Natural killer cell (primary cell): ENCODE measurements around the gene RNF175. TPM values are rescaled to one million over a fixed set of nuclear protein-coding genes. Genes with fewer than 3 reads are reported as not detected.

Source experiments
- ATAC-seq, 3 donors: fragments of 150-1000 bp in 2 of 3; fragments of 200-7000 bp in 1 of 3; cut with Tn5 transposase; 1 replicate in 1 of 3; 2 replicates in 2 of 3; pipeline ENCODE4 v1.10.0; 2021; ENCODE audit warnings: mild to moderate bottlenecking in 2 of 3, moderate library complexity in 2 of 3
- DNase-seq, 2 donors: peaks; one replicate each; pipeline versions ENCODE4 v3.0.0 to v3.0.0-alpha.2; 2013 to 2021; ENCODE audit warnings: mixed read lengths in 1 of 2
- H3K27ac ChIP-seq: one replicate; pipeline ENCODE4 v1.5.1; 2013; ENCODE audit warnings: mild to moderate bottlenecking, low read length
- H3K27me3 ChIP-seq: one replicate; pipeline ENCODE4 v1.6.1; 2013; ENCODE audit warnings: low read length; ENCODE audit not compliant: control insufficient read depth, insufficient read depth
- H3K36me3 ChIP-seq: one replicate; pipeline ENCODE4 v1.6.1; 2013; ENCODE audit warnings: low read length; ENCODE audit not compliant: control insufficient read depth, insufficient read depth
- H3K4me1 ChIP-seq: one replicate; pipeline ENCODE4 v1.6.1; 2013; ENCODE audit warnings: low read length; ENCODE audit not compliant: control insufficient read depth, insufficient read depth
- H3K4me3 ChIP-seq: one replicate; pipeline ENCODE4 v1.5.1; 2013; ENCODE audit warnings: low read length
- H3K9me3 ChIP-seq: one replicate; pipeline ENCODE4 v1.6.1; 2013; ENCODE audit warnings: low read length; ENCODE audit not compliant: control insufficient read depth, insufficient read depth
- H3K27ac Mint-ChIP-seq, 2 donors: one replicate each; pipeline ENCODE4 v1.8.0; 2022; ENCODE audit warnings: mild to moderate bottlenecking in 2 of 2, mixed read lengths in 2 of 2, moderate library complexity in 1 of 2
- H3K27me3 Mint-ChIP-seq, 2 donors: one replicate each; pipeline ENCODE4 v1.8.0; 2022; ENCODE audit warnings: low read depth in 2 of 2, mixed read lengths in 2 of 2
- H3K36me3 Mint-ChIP-seq: one replicate; pipeline ENCODE4 v1.8.0; 2022; ENCODE audit warnings: mixed read lengths
- H3K4me1 Mint-ChIP-seq, 2 donors: one replicate each; pipeline ENCODE4 v1.8.0; 2022; ENCODE audit warnings: mixed read lengths in 2 of 2
- H3K4me3 Mint-ChIP-seq: one replicate; pipeline ENCODE4 v1.8.0; 2022; ENCODE audit warnings: mild to moderate bottlenecking, moderate library complexity, mixed read lengths
- H3K9me3 Mint-ChIP-seq, 2 donors: one replicate each; pipeline ENCODE4 v1.8.0; 2022; ENCODE audit warnings: mixed read lengths in 2 of 2
- CTCF ChIP-seq: fragments of 200-600 bp; IDR thresholded peaks from one replicate; pipeline ENCODE4 v1.8.0; 2022; ENCODE audit warnings: antibody characterized with exemption
- WGBS: methylation state at CpG from one replicate; pipeline ENCODE4 v1.1.7; 2013; ENCODE audit warnings: missing lambda C conversion rate; ENCODE audit not compliant: insufficient coverage; 5-methylcytosine and 5-hydroxymethylcytosine counted together
- intact Hi-C: fragments of 100-400 bp; cut with micrococcal nuclease; formaldehyde crosslinking; loops from one replicate; pipeline ENCODE4 v1.14.2; 2022
- total RNA-seq, 4 donors: library from RNA; stranded (reverse); fragments of 120-200 nt in 1 of 4; gene quantifications; one replicate each; pipeline versions ENCODE4 v1.2.3 to v1.2.4, GENCODE V29; 2013 to 2022

The RNF175 gene
- total RNA-seq, 3 donors from 2014 or later (not counting 1 experiment from before 2014, with no cell fraction given), result 0.07 TPM; not detected in 2

GRCh38 chr4:153758688-153759406, 977 bp downstream of the RNF175 start:
- no peak for TF ChIP-seq CTCF
- no peaks in the 10 kb centered on the region for H3K4me1 Mint-ChIP-seq
- DNase-seq (no peak), ATAC-seq (no peak)
- H3K27me3 Mint-ChIP-seq, result peaks cover 50 to 52% of the 10 kb centered on the region in 2 donors
- H3K4me3 Mint-ChIP-seq, result peak overlapping the region; percentile 62
- intact Hi-C loops, result no loop called here
- Histone ChIP-seq H3K4me3 (no peak overlapping the region), H3K36me3 (no peaks in the 10 kb centered on the region), H3K4me1 (no peaks in the 10 kb centered on the region), H3K27me3 (peaks cover 9% of the 10 kb centered on the region), H3K9me3 (no peaks in the 10 kb centered on the region), H3K27ac (no peak overlapping the region)
- no peaks in the 10 kb centered on the region for H3K9me3 Mint-ChIP-seq
- H3K36me3 Mint-ChIP-seq, result no peaks in the 10 kb centered on the region
- WGBS, result 80% methylated on average over 9 of the region's 15 CpGs
- H3K27ac Mint-ChIP-seq, result no peak overlapping the region

GRCh38 chr4:153758136-153758535, 1.7 kb downstream of the RNF175 start:
- no peak overlapping the region for H3K27ac Mint-ChIP-seq
- H3K4me1 ChIP-seq, result no peaks in the 10 kb centered on the region
- H3K9me3 ChIP-seq, result no peaks in the 10 kb centered on the region
- no peaks in the 10 kb centered on the region for H3K36me3 Mint-ChIP-seq
- DNase-seq (no peak), ATAC-seq (no peak)
- H3K27me3 ChIP-seq, result peaks cover 7% of the 10 kb centered on the region
- H3K4me1 Mint-ChIP-seq, result no peaks in the 10 kb centered on the region
- no peak overlapping the region for H3K4me3 ChIP-seq
- peaks cover 44 to 48% of the 10 kb centered on the region in 2 donors for H3K27me3 Mint-ChIP-seq
- H3K9me3 Mint-ChIP-seq, result no peaks in the 10 kb centered on the region
- no peak overlapping the region for H3K27ac ChIP-seq
- H3K4me3 Mint-ChIP-seq, result no peak overlapping the region
- no peaks in the 10 kb centered on the region for H3K36me3 ChIP-seq
- intact Hi-C loops, result no loop called here
- WGBS, result 96% methylated on average over 2 of the region's 2 CpGs
- no peak for TF ChIP-seq CTCF

GRCh38 chr4:153757407-153757806, 2.4 kb downstream of the RNF175 start:
- no peaks in the 10 kb centered on the region for H3K4me1 Mint-ChIP-seq
- Histone ChIP-seq H3K36me3 (no peaks in the 10 kb centered on the region), H3K9me3 (no peaks in the 10 kb centered on the region), H3K4me3 (no peak overlapping the region), H3K27me3 (peaks cover 7% of the 10 kb centered on the region), H3K4me1 (no peaks in the 10 kb centered on the region), H3K27ac (no peak overlapping the region)
- 57% methylated on average over 1 of the region's 1 CpG for WGBS
- no peak for TF ChIP-seq CTCF
- H3K27me3 Mint-ChIP-seq, result peaks cover 45 to 47% of the 10 kb centered on the region in 2 donors
- H3K36me3 Mint-ChIP-seq, result no peaks in the 10 kb centered on the region
- intact Hi-C loops, result no loop called here
- no peak for DNase-seq
- no peaks in the 10 kb centered on the region for H3K9me3 Mint-ChIP-seq
- H3K4me3 Mint-ChIP-seq, result no peak overlapping the region
- H3K27ac Mint-ChIP-seq, result no peak overlapping the region
- ATAC-seq, result no peak

GRCh38 chr4:153755186-153755585, 4.6 kb downstream of the RNF175 start:
- Histone ChIP-seq H3K27ac (no peak overlapping the region), H3K4me1 (no peaks in the 10 kb centered on the region), H3K9me3 (no peaks in the 10 kb centered on the region), H3K4me3 (no peak overlapping the region), H3K27me3 (peaks cover 7% of the 10 kb centered on the region), H3K36me3 (no peaks in the 10 kb centered on the region)
- DNase-seq (peak in 1 of 2 donors; percentile 34), ATAC-seq (no peak)
- Mint-ChIP-seq H3K27me3 (peaks cover 43 to 51% of the 10 kb centered on the region in 2 donors), H3K4me1 (no peaks in the 10 kb centered on the region), H3K27ac (no peak overlapping the region), H3K4me3 (no peak overlapping the region), H3K9me3 (no peaks in the 10 kb centered on the region), H3K36me3 (no peaks in the 10 kb centered on the region)
- intact Hi-C loops, result no loop called here
- no peak for TF ChIP-seq CTCF
- 45% methylated on average over 1 of the region's 2 CpGs for WGBS
